Smooth muscle cell (in vitro differentiated cells): ENCODE results near the gene EXOC6B. TPM values are rescaled to one million over a fixed set of nuclear protein-coding genes. Genes with fewer than 3 reads are reported as not detected.

ENCODE experiments used
- DNase-seq: peaks from one replicate; lab custom pipeline; 2025; ENCODE audit not compliant: unreplicated experiment; lab: John Stamatoyannopoulos, UW
- H2AFZ ChIP-seq: fragments of 200-600 bp; sonication (generic); 2 replicates; pipeline ENCODE4 v1.6.0; 2016; ENCODE audit warnings: antibody characterized with exemption, low read depth, mild to moderate bottlenecking
- H3F3A ChIP-seq: fragments of 200-600 bp; sonication (generic); 2 replicates; pipeline ENCODE4 v1.6.0; 2017; ENCODE audit warnings: antibody characterized with exemption, low read depth
- H3K27ac ChIP-seq: fragments of 200-600 bp; sonication (generic); 2 replicates; pipeline ENCODE4 v1.5.1; 2016; ENCODE audit warnings: low read depth, mild to moderate bottlenecking
- H3K27me3 ChIP-seq: fragments of 200-600 bp; sonication (generic); 2 replicates; pipeline ENCODE4 v1.6.1; 2016; ENCODE audit warnings: low read depth, mild to moderate bottlenecking
- H3K36me3 ChIP-seq: fragments of 200-600 bp; sonication (generic); 2 replicates; pipeline ENCODE4 v1.5.1; 2016; ENCODE audit warnings: low read depth
- H3K4me1 ChIP-seq: fragments of 200-600 bp; sonication (generic); 2 replicates; pipeline ENCODE4 v1.5.1; 2016; ENCODE audit warnings: low read depth
- H3K4me2 ChIP-seq: fragments of 200-600 bp; sonication (generic); 2 replicates; pipeline ENCODE4 v1.6.0; 2016; ENCODE audit warnings: mild to moderate bottlenecking
- H3K4me3 ChIP-seq: fragments of 200-600 bp; sonication (generic); 2 replicates; pipeline ENCODE4 v1.5.1; 2016; ENCODE audit warnings: mild to moderate bottlenecking
- H3K79me2 ChIP-seq: fragments of 200-600 bp; sonication (generic); 2 replicates; pipeline ENCODE4 v1.6.0; 2016; ENCODE audit warnings: low read depth, mild to moderate bottlenecking
- H3K9ac ChIP-seq: fragments of 200-600 bp; sonication (generic); 2 replicates; pipeline ENCODE4 v1.6.0; 2016; ENCODE audit warnings: low read depth
- H3K9me3 ChIP-seq: fragments of 200-600 bp; sonication (generic); replicated peaks from 2 replicates; pipeline ENCODE4 v1.5.1; 2016; ENCODE audit warnings: low read depth
- H4K20me1 ChIP-seq: fragments of 200-600 bp; sonication (generic); 2 replicates; pipeline ENCODE4 v1.6.0; 2016; ENCODE audit warnings: low read depth
- CTCF ChIP-seq: fragments of 200-600 bp; sonication (generic); IDR thresholded peaks from 2 replicates; pipeline ENCODE4 v1.5.1; 2017; ENCODE audit warnings: borderline replicate concordance, mild to moderate bottlenecking, antibody characterized with exemption; ENCODE audit not compliant: insufficient read depth, poor library complexity, severe bottlenecking
- WGBS: methylation state at CpG from one replicate; pipeline ENCODE4 v1.1.7; 2016; ENCODE audit warnings: low lambda C conversion rate; 5-methylcytosine and 5-hydroxymethylcytosine counted together
- polyA plus RNA-seq: library from polyadenylated mRNA; unstranded; fragments of >200 nt; fragmentation: Nextera tagmentation; extraction: Ambion mirVana; gene quantifications from 2 replicates; pipeline ENCODE4 v1.2.1, GENCODE V29; 2016
- total RNA-seq: library from RNA; depleted of rRNA; stranded (reverse); fragments of >200 nt; gene quantifications from 2 replicates; pipeline ENCODE4 v1.2.3, GENCODE V29; 2014

Gene EXOC6B
- total and polyA plus RNA-seq, 2 experiments from 2014 or later = 6.9 to 19.7 TPM

- H3F3A ChIP-seq = no peaks in the 10 kb centered on the region
- TF ChIP-seq CTCF = no peak
- H4K20me1 ChIP-seq = no peaks in the 10 kb centered on the region
- DNase-seq = no peak
- H3K9ac ChIP-seq = no peak overlapping the region
- no peaks in the 10 kb centered on the region for H3K27me3 ChIP-seq
- H3K9me3 ChIP-seq = no peaks in the 10 kb centered on the region
- H3K36me3 ChIP-seq = no peaks in the 10 kb centered on the region
- no peaks in the 10 kb centered on the region for H3K79me2 ChIP-seq
- no peak overlapping the region for H3K4me2 ChIP-seq
- no peak overlapping the region for H2AFZ ChIP-seq
- no peak overlapping the region for H3K27ac ChIP-seq
- WGBS = 56% methylated on average over 7 of the region's 7 CpGs
- no peak overlapping the region for H3K4me3 ChIP-seq
- peaks cover 5% of the 10 kb centered on the region for H3K4me1 ChIP-seq
Measured at GRCh38 chr2:72851333-72851732, 25.5 kb upstream of the EXOC6B start.

GRCh38 chr2:72849138-72849462 is 23.3 kb upstream of the EXOC6B start:
- H3K79me2 ChIP-seq = no peaks in the 10 kb centered on the region
- TF ChIP-seq CTCF = no peak
- H3K4me2 ChIP-seq = no peak overlapping the region
- H3K4me1 ChIP-seq = peaks cover 5% of the 10 kb centered on the region
- DNase-seq = no peak
- no peak overlapping the region for H2AFZ ChIP-seq
- 95% methylated on average over 1 of the region's 1 CpG for WGBS
- H3F3A ChIP-seq = no peaks in the 10 kb centered on the region
- no peak overlapping the region for H3K4me3 ChIP-seq
- H3K9ac ChIP-seq = no peak overlapping the region
- H3K27ac ChIP-seq = no peak overlapping the region
- H3K27me3 ChIP-seq = no peaks in the 10 kb centered on the region
- no peaks in the 10 kb centered on the region for H3K36me3 ChIP-seq
- H4K20me1 ChIP-seq = no peaks in the 10 kb centered on the region
- no peaks in the 10 kb centered on the region for H3K9me3 ChIP-seq

GRCh38 chr2:72848436-72849137 is 22.8 kb upstream of the EXOC6B start:
- no peaks in the 10 kb centered on the region for H3K27me3 ChIP-seq
- no peak overlapping the region for H3K9ac ChIP-seq
- no peak overlapping the region for H3K4me3 ChIP-seq
- no peaks in the 10 kb centered on the region for H3F3A ChIP-seq
- H3K36me3 ChIP-seq = no peaks in the 10 kb centered on the region
- no peak overlapping the region for H3K27ac ChIP-seq
- H3K79me2 ChIP-seq = no peaks in the 10 kb centered on the region
- DNase-seq = no peak
- peaks cover 5% of the 10 kb centered on the region for H3K4me1 ChIP-seq
- no peak for TF ChIP-seq CTCF
- 96% methylated on average over 3 of the region's 3 CpGs for WGBS
- H4K20me1 ChIP-seq = no peaks in the 10 kb centered on the region
- H3K4me2 ChIP-seq = no peak overlapping the region
- no peak overlapping the region for H2AFZ ChIP-seq
- H3K9me3 ChIP-seq = no peaks in the 10 kb centered on the region
